HL-60/S4 (cell line): ENCODE measurements around the gene DMAC2.
"Not testable (repeated sequence)": the region's sequence is repeated elsewhere in the genome, so short reads cannot be mapped to it uniquely, and the experiment has no call there.

Experiments used
- in situ Hi-C: fragments of 300-500 bp; cut with MboI; formaldehyde crosslinking; loops from 2 replicates; pipeline ENCODE4 v1.14.3; 2022; ENCODE audit warnings: low sequenced_read_pairs

Gene DMAC2

GRCh38 chr19:41402010-41402409 lies 37.7 kb downstream of the DMAC2 start:
- in situ Hi-C loops: no loop called here

- in situ Hi-C loops: no loop called here
Measured at GRCh38 chr19:41401483-41401882, 38.2 kb downstream of the DMAC2 start.

- in situ Hi-C loops: no loop called here
Measured at GRCh38 chr19:41399525-41399924, 40.2 kb downstream of the DMAC2 start.

GRCh38 chr19:41399091-41399490 lies 40.6 kb downstream of the DMAC2 start:
- in situ Hi-C loops: no loop called here

- in situ Hi-C loops: no loop called here
Measured at GRCh38 chr19:41398598-41398997, 41.1 kb downstream of the DMAC2 start.

- in situ Hi-C loops: no loop called here
Measured at GRCh38 chr19:41398050-41398418, 41.7 kb downstream of the DMAC2 start.

- in situ Hi-C loops: no loop called here
Measured at GRCh38 chr19:41397086-41398049, 42.3 kb downstream of the DMAC2 start, which contains the start of the genes BCKDHA and EXOSC5. Gene BCKDHA (plus strand): TSS chr19:41397818. CDS start chr19:41397828, 10 bp downstream. Gene EXOSC5 (minus strand): TSS chr19:41397359. CDS start chr19:41397328, 31 bp downstream.

- in situ Hi-C loops: no loop called here
Measured at GRCh38 chr19:41395355-41395754, 44.4 kb downstream of the DMAC2 start.

GRCh38 chr19:41392775-41393174 lies 46.9 kb downstream of the DMAC2 start:
- in situ Hi-C loops: no loop called here

- in situ Hi-C loops: no loop called here
Measured at GRCh38 chr19:41391618-41392017, 48.1 kb downstream of the DMAC2 start.

- in situ Hi-C loops: no loop called here
Measured at GRCh38 chr19:41386442-41386841, 53.3 kb downstream of the DMAC2 start.

GRCh38 chr19:41384351-41384750 lies 55.4 kb downstream of the DMAC2 start:
- in situ Hi-C loops: no loop called here

GRCh38 chr19:41381536-41381935 lies 58.2 kb downstream of the DMAC2 start:
- in situ Hi-C loops: not testable (repeated sequence)
